SK-MEL-5 (cell line): ENCODE results near the gene OR8H2. TPM values are rescaled to one million over a fixed set of nuclear protein-coding genes. Genes with fewer than 3 reads are reported as not detected.
"Not testable (repeated sequence)": the region's sequence is repeated elsewhere in the genome, so short reads cannot be mapped to it uniquely, and the experiment has no call there.

ENCODE experiments used
- DNase-seq: peaks from one replicate; pipeline ENCODE4 v3.0.0-alpha.2; 2016; ENCODE audit warnings: low read depth, low spot score
- in situ Hi-C: cut with HindIII; loops from 2 replicates; pipeline ENCODE4 v1.10.0; 2016; ENCODE audit warnings: low sequenced_read_pairs, high pct_unique_total_duplicates, low pct_unique_long_range_greater_than_20kb
- polyA plus RNA-seq, 2 experiments: library from polyadenylated mRNA; depleted of rRNA; stranded (reverse); fragments of >200 nt; gene quantifications; 2 replicates each; pipeline ENCODE4 v1.2.3, GENCODE V29; 2015
- small RNA-seq, 2 experiments: library from RNA; depleted of rRNA; stranded (forward); fragments of <200 nt; gene quantifications; one replicate each; pipeline ENCODE3, GENCODE V24; 2014
- total RNA-seq: library from RNA; depleted of rRNA; stranded (reverse); fragments of >200 nt; shearing (Covaris generic); gene quantifications from 2 replicates; pipeline ENCODE4 v1.2.3, GENCODE V29; 2014; rRNA removed

The OR8H2 gene, protein sequence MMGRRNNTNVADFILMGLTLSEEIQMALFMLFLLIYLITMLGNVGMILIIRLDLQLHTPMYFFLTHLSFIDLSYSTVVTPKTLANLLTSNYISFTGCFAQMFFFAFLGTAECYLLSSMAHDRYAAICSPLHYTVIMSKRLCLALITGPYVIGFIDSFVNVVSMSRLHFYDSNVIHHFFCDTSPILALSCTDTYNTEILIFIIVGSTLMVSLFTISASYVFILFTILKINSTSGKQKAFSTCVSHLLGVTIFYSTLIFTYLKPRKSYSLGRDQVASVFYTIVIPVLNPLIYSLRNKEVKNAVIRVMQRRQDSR
- not detected in 2 replicates for total RNA-seq
- not detected in 2 replicates for polyA plus RNA-seq (2015; cell fraction: cytosol; rRNA removed)
- not detected in 2 replicates for polyA plus RNA-seq (2015; cell fraction: nucleus; rRNA removed)

DNA sequence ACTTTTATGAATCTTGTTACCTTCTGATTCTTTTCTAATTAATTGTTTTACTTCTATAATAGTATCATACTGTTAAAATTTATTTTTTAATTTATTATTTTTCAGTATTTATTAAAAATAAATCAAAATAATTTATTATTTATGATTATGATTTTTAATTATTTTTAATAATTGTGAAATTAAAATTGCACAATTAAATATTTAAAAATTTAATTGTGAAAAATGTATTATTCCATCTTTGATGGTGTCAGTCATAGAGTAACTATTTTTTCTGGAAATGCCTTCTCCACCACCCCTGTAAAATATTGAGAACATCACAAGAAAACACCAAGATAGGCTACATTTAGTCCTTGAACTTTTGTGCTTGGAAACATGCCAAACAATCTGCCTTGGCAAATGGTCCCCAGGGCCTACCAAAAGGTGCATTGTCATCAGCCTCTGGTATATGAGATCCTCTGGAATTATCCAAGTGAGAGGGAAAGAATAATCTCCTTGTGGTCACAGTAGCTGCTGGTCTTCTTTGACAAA, at the start of gene OR8H2:
Gene OR8H2, plus strand, starts transcription at position 478 of the 528 bp plus-strand sequence. CDS start 1,356 bp downstream, outside the sequence.
- peak; percentile 13 for DNase-seq
- in situ Hi-C loops = no loop called here

DNA sequence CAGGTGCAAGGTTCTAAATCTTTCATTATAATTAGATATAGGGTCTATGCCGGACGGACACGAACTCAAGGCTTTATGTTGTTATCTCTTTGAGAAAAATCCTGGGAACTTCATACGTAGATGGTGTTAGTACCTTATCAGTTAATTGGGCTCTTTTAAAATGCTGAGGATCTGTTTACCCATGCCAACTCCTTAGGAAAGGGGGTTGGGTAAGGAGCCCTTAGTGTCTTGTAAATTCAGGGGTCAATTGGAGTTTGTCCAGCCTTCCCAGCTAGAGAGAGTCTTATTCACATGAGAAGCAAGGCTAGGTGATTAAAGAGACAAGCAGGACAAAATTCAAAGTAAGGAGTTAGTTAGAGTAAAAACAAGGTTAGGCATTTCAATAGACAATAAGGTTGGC, 47.1 kb upstream of the OR8H2 start:
- in situ Hi-C loops, DNase-seq: not testable (repeated sequence)

DNA sequence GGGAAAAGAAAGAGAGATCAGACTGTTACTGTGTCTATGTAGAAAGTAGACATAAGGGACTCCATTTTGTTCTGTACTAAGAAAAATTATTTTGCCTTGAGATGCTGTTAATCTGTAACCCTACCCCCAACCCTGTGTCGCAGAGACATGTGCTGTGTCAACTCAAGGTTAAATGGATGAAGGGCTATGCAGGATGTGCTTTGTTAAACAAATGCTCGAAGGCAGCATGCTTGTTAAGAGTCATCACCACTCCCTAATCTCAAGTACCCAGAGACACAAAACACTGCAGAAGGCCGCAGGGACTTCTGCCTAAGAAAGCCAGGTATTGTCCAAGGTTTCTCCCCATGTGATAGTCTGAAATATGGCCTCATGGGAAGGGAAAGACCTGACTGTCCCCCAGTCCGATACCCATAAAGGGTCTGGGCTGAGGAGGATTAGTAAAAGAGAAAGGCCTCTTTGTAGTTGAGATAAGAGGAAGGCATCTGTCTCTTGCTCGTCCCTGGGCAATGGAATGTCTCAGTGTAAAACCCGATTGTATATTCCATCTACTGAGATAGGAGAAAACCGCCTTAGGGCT, 45.7 kb upstream of the OR8H2 start:
- DNase-seq = peak; percentile 85
- in situ Hi-C loops = not testable (repeated sequence)

DNA sequence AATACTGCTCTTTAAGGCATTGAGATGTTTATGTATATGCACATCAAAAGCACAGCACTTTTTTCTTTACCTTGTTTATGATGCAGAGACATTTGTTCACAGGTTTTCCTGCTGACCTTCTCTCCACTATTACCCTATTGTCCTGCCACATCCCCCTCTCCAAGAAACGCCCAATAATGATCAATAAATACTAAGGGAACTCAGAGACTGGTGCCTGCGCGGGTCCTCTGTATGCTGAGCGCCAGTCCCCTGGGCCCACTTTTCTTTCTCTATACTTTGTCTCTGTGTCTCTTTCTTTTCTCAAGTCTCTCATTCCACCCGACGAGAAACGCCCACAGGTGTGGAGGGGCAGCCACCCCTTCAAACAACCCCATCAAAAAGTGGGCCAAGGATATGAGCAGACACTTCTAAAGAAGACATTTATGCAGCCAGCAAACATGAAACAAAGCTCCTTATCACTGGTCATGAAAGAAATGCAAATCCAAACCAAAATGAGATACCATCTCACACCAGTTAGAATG, 45.2 kb upstream of the OR8H2 start:
- DNase-seq, in situ Hi-C loops: not testable (repeated sequence)

DNA sequence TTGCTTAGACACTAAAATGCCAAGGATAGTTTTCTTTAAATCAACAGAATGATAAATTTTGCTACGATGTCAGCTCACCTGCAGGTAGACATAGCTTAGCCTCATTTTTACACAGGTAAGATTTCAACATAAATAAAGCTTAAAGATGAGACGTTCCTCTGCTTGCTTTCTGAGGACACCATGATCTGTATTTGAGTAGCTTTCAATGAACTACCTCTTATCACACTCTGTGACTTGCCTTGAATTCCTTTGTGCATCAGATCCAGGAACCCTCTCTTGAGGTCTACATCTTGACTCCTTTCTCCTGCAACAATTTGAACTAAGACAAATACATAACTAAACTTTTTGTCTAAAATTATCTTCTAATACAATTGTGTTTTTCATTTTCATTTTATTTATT, 36.5 kb upstream of the OR8H2 start:
- in situ Hi-C loops = no loop called here
- no peak for DNase-seq

DNA sequence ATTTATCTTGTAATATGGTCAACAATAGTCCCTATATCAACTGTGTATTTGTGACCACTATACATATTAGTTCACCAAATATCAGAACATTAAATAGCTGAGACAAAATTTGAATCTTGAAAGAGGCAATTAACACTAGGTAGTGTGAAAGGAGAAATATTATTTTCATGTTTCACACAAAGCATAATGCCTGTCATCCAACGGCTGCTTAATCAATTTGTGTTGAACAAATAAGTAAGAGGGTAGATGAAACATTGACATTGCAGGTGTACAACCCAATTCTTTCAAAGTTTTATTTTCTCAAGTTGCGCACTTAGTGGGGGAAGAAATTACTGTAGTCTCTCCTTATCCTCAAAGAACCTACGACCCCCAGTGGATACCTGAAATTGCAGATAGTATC, 13.8 kb upstream of the OR8H2 start:
- in situ Hi-C loops = no loop called here
- peak; percentile 47 for DNase-seq

DNA sequence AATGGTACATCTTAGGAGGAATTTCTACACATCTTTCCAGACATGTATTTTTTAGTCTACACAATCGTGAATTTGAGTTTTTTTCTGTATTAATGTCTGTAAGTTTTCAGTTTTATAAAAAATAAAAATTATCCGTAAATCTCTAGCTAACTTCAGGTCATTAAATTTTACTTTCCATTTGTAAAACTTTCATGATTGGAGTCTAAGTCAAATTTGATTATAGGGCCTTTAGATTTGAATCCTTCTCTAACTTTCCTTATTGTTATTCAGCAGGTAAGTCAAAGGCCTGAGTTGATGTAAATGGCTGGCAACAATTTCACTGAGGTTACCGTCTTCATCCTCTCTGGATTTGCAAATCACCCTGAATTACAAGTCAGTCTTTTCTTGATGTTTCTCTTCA, 10.5 kb upstream of the OR8H2 start, which contains the start of gene OR8I2:
Gene OR8I2, plus strand, starts transcription at position 301 of the 400 bp plus-strand sequence. Its CDS starts 0 bp downstream, at position 301.
- DNase-seq = no peak
- in situ Hi-C loops = no loop called here

DNA sequence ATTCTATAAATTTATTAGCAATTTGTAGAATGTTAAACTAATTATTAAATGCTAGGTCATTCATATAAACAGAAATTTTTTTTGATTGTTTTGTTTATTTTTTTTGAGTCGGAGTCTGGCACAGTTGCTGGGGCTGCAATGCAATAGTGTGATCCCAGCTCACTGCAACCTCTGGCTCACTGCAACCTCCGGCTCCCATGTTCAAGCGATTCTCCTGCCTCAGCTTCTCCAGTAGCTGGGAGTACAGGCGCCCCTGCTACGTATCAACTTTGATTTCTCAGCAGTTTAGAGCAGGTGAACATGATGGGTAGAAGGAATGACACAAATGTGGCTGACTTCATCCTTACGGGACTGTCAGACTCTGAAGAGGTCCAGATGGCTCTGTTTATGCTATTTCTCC, 18.6 kb downstream of the OR8H2 start, which contains the start of gene OR8H3:
Gene OR8H3, plus strand, starts transcription at position 301 of the 400 bp plus-strand sequence. Its CDS starts 0 bp downstream, at position 301.
- in situ Hi-C loops = no loop called here
- DNase-seq = no peak

DNA sequence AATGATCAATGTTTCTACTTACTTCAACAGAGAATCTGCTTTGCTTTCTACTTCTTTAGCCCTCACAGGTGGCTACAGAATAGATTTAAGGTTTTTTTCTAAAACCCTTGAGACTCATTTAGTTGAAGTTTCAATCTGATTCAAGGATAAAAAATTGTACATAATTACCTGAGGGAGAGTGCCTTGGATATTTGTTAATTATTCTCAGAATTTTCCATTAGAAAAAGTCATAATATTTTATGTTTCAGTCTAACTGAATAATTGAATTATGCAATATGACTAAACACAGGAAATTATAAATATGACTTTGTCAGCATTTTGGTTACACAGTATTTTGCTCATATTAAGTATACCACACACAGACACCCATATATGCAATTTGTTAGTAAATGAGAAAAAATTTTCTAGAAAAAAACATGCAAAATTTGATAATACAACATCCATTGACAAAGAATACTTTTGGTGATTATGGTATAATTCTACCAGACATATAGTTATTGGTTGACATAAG, 36.7 kb downstream of the OR8H2 start, which contains the start of gene OR8J3:
Gene OR8J3, minus strand, starts transcription at position 51 of the 511 bp plus-strand sequence. CDS start 2,483 bp downstream, outside the sequence.
- in situ Hi-C loops = no loop called here

DNA sequence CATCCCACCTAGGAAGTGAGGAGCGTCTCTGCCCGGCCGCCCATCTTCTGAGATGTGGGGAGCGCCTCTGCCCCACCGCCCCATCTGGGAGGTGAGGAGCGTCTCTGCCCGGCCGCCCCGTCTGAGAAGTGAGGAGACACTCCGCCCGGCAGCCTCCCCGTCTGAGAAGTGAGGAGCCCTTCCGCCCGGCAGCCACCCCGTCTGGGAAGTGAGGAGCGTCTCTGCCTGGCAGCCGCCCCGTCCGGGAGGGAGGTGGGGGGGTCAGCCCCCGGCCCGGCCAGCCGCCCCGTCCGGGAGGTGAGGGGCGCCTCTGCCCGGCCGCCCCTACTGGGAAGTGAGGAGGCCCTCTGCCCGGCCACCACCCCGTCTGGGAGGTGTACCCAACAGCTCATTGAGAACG, 40.2 kb downstream of the OR8H2 start:
- DNase-seq, in situ Hi-C loops: not testable (repeated sequence)

More for the DNA sequence above, 36.7 kb downstream of the OR8H2 start, which contains the start of gene OR8J3:
- no peak for DNase-seq

DNA sequence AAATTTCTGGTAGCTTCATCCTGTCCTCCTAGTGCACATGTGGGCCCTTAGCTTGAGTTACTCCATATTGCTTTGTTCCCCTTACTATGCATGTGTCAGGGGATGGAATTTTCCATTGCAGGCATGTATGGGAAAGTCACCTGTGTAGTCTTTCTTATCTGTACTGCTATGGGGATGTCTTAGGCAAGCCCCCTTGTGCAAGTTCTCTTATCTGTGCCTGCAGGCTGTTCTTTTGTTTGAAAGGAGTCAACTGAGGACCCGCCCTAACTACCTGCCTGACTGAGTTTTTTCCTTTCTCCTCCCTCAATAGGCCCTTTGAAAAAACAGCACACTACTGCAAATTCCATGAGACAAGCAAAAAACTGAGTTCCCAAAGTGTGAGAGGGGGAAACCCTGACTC, 47.9 kb downstream of the OR8H2 start:
- in situ Hi-C loops = no loop called here
- DNase-seq = no peak

DNA sequence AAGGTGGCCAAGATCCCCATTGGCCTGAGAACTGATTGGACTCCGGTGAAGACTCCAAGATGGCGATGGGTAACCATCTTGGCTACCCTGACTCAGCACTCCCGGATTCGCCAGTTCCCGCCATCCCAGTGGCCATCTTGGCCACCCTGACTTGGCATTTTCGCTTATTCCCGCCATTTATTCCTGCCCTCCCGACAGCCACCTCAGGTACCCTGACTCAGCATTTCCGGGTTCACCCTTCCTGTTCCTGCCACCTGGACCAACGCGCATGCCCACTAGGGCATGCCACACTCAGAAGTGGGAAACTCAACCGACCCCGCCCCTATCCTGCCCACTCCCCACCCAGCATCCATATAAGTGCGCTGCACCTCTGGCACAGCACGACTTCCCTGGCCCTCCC, 48.8 kb downstream of the OR8H2 start:
- DNase-seq = no peak

More for the DNA sequence above, 48.8 kb downstream of the OR8H2 start:
- in situ Hi-C loops = no loop called here

Small RNAs within 50 kb of the gene (small RNA-seq; reads per million reads assigned to genes)
- gene OR8I4P = 0 reads per million in 2 experiments

Other genes starting within 250 kb of the OR8H2 start
- gene TRIM51, start 220.4 kb upstream of the OR8H2 start, total RNA-seq = 23.7 and 23.9 TPM in 2 replicates
- not detected in 2 replicates for gene OR5W2, start 189.1 kb upstream of the OR8H2 start, total RNA-seq
- not detected in 2 replicates for gene OR5I1, start 167.3 kb upstream of the OR8H2 start, total RNA-seq
- gene OR10AG1, start 133.7 kb upstream of the OR8H2 start, total RNA-seq = not detected in 2 replicates
- not detected in 2 replicates for gene OR5F1, start 109.1 kb upstream of the OR8H2 start, total RNA-seq
- gene OR5AS1, start 76.0 kb upstream of the OR8H2 start, total RNA-seq = not detected in 2 replicates
- not detected in 2 replicates for gene OR8I2, start 10.4 kb upstream of the OR8H2 start, total RNA-seq
- not detected in 2 replicates for gene OR8H3, start 18.7 kb downstream of the OR8H2 start, total RNA-seq
- not detected in 2 replicates for gene OR8J3, start 36.5 kb downstream of the OR8H2 start, total RNA-seq
- not detected in 2 replicates for gene OR8K5, start 56.6 kb downstream of the OR8H2 start, total RNA-seq
- 0.82 and 1.0 TPM in 2 replicates for gene OR5J2, start 72.9 kb downstream of the OR8H2 start, total RNA-seq
- gene OR5T2, start 130.6 kb downstream of the OR8H2 start, total RNA-seq = not detected in 2 replicates
- not detected in 2 replicates for gene OR5T3, start 148.6 kb downstream of the OR8H2 start, total RNA-seq
- gene OR5T1, start 170.5 kb downstream of the OR8H2 start, total RNA-seq = not detected in 2 replicates
- gene OR8H1, start 188.6 kb downstream of the OR8H2 start, total RNA-seq = not detected in 2 replicates
- not detected in 2 replicates for gene OR8K3, start 211.5 kb downstream of the OR8H2 start, total RNA-seq
- not detected in 2 replicates for gene OR8K1, start 242.4 kb downstream of the OR8H2 start, total RNA-seq